ENCODE results near the gene ARL14EP. TPM values are rescaled to one million over a fixed set of nuclear protein-coding genes. Genes with fewer than 3 reads are reported as not detected.

ARL14EP gene
- total RNA-seq, result 10 to 100 TPM; 25.0 to 31.0 TPM

DNA sequence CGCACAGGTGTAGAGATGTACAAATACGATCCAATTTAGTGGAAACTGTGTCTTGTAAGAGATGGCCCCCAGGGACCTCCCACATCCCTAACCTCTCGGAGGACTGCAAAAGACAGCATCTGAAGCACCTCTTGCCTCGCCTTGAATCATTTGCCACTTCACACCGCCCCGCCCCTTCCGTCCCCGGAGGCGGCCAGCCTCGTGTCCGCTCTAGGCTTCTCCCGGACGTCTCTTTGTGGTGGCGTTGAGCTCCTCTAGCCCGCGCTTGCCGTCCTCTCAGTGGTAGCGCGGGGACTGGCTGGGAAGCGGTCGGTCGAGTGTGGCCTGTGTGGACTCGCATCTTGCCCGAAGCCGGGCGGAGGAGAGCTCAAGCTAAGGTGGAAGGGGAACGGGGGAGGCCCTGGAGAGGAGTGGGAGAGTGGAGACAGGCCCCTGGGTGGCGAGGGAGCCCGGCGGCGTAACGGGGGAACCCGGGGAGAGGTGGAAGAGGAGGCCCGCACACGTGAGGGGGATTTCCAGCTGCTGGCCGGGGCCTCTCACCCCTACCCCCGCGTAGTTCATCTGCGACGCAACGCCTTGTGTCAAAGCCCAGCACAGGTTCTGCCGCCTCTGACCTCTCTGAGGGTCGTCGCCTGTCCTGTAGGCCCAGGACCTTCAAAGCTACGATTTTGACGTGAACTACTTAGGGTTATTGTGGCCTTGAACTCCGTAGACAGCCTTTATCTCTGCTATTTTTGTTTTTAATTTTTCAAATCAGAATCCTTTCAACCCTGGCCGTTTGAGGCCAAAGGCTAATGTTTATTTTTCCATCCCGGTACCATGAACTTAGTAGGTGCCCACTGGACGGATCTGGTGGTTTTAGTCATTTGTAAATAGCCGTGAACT, at the start of gene ARL14EP:
Gene ARL14EP (plus strand): TSS at position 279 of the 885 bp plus-strand sequence. CDS start 7,845 bp downstream, outside the sequence.
- peaks cover 41% of the 10 kb centered on the region for H3K4me1 Mint-ChIP-seq (ENCODE audit: low read depth)
- intact Hi-C loops (cut with micrococcal nuclease), result loop anchor here (5.0 to 10.0 kb wide), 3 partner anchors 1044 to 1762 kb away; partner anchors contain the start of genes DCDC1, DNAJC24, ELP4 and IMMP1L
- DNase-seq, result peak; percentile 93
- ChIA-PET CTCF (interaction anchor here (2.0 kb wide), 1 partner anchor 11 kb away, joined by 9 read pairs; no protein-coding TSS in a partner anchor), POLR2A (interaction anchor here (1.0 to 2.0 kb wide), 2 partner anchors 8 to 17 kb away, joined by 3 to 5 read pairs; no protein-coding TSS in a partner anchor)
- peak within 1 kb of the TSS; percentile 99 for H3K4me3 Mint-ChIP-seq
- peaks cover 5% of the 10 kb centered on the region for H3K27me3 Mint-ChIP-seq
- H3K9me3 Mint-ChIP-seq, result no peaks in the 10 kb centered on the region
- peak within 1 kb of the TSS; percentile 99 for H3K27ac Mint-ChIP-seq
- H3K36me3 Mint-ChIP-seq, result peaks cover 16% of the 10 kb centered on the region

DNA sequence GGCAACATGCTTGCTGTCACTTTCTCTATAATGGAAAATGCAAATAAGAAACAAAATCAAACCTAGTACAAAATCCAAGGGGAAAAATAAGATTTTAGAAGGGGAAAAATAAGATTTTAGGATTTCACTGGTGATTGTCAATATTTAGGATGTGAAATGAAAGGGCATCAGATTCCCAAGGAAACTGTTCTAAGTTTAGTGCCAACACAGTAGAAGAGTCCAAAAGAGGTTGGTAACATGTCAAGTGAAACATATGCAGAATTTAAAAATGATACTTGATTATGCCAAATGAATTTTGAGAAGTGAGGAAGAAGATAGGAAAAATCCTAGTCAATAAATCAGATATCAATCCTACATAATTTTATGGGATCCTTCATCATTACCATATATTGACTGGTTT, 45.7 kb upstream of the ARL14EP start:
- H3K4me1 Mint-ChIP-seq (ENCODE audit: low read depth), result peaks cover 11% of the 10 kb centered on the region
- no peaks in the 10 kb centered on the region for H3K36me3 Mint-ChIP-seq
- intact Hi-C loops (cut with micrococcal nuclease), result no loop called here
- peaks cover 11% of the 10 kb centered on the region for H3K27me3 Mint-ChIP-seq
- no peak for DNase-seq
- H3K9me3 Mint-ChIP-seq, result no peaks in the 10 kb centered on the region
- CTCF ChIA-PET, result no interaction called here
- POLR2A ChIA-PET, result no interaction called here
- no peak overlapping the region for H3K27ac Mint-ChIP-seq
- no peak overlapping the region for H3K4me3 Mint-ChIP-seq

DNA sequence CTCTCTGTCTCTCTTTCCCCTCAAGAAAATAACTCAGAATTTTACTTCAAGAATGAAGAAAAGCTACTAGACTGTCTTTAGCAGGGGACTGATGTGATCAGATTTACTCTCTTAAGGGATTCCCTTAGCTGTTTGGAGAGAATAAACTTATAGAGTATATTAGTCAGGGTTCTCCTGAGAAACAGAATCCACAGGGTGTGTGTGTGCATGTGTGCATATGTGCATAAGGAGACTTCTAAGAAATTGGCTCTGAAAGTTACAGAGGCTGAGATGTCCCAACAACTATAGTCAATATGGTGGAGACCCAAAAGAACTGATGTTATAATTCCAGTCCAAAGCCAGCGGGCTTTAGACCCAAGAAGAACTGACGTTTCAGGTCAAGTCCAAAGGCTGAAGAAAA, 43.1 kb upstream of the ARL14EP start:
- Mint-ChIP-seq H3K36me3 (no peaks in the 10 kb centered on the region), H3K27me3 (peaks cover 3% of the 10 kb centered on the region), H3K9me3 (no peaks in the 10 kb centered on the region), H3K27ac (no peak overlapping the region), H3K4me3 (no peak overlapping the region), H3K4me1 (ENCODE audit: low read depth) (peaks cover 17% of the 10 kb centered on the region)
- ChIA-PET CTCF (no interaction called here), POLR2A (no interaction called here)
- intact Hi-C loops (cut with micrococcal nuclease), result no loop called here
- DNase-seq, result no peak

DNA sequence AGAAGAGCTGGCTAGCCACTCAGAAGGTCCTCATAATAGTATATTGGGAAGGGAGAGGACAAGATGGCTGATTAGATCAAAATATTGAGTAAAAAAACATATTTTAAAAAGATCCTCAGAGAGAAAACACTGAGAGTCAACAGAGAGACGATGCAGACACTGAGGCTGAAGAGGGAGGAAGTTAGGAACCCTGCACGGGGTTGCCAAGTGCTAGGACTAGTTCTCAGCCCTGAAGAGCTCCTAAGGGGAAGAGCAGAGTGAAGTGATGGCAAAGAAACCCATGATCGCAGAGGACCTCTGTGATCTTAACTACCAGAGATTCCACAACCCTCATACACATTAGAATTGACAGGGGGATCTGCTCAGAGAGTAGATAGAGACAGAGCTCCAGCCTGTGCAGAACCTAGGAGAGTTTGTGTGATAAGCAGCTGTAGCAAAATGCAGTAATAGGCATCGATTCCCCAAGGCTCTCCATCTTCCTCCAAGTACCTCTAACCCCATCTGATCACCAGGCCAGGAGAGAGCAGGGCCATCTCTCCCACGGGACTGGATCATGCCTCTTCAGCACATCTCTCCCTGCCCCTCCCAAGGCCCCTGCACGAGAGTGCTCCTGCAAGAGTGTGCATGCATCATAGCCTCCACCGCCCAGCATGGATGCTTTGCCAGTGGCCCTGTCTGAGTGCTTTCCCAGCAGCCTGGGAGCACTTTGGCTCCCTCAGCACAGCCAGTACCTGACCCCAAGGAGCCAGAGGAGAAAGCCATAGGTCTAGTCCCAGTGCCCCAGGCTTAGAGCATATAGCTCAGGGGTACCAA, 41.2 kb upstream of the ARL14EP start:
- no peak overlapping the region for H3K27ac Mint-ChIP-seq
- no peak overlapping the region for H3K4me3 Mint-ChIP-seq
- H3K9me3 Mint-ChIP-seq, result no peaks in the 10 kb centered on the region
- no peaks in the 10 kb centered on the region for H3K36me3 Mint-ChIP-seq
- intact Hi-C loops (cut with micrococcal nuclease), result no loop called here
- peaks cover 17% of the 10 kb centered on the region for H3K4me1 Mint-ChIP-seq (ENCODE audit: low read depth)
- DNase-seq, result no peak
- POLR2A ChIA-PET, result no interaction called here
- CTCF ChIA-PET, result no interaction called here
- H3K27me3 Mint-ChIP-seq, result no peaks in the 10 kb centered on the region

DNA sequence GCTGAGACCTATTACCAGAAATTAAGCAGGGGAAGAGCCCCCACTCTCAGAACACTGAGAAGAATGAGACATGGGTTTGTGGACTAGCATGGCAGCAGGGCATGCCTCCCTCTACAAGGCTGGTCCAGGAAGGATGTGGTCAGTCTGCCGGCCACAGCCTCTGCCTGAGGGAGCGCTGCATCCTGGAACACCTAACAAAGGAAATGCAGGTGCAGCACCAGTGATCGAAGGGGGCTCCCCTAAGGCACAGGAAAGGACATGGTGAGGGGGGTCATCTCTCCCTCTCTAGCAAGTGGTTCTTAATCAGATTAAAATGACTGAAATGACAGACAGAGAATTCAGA, 40.6 kb upstream of the ARL14EP start:
- DNase-seq, result peak; percentile 66
- Mint-ChIP-seq H3K27ac (no peak overlapping the region), H3K27me3 (no peaks in the 10 kb centered on the region), H3K9me3 (no peaks in the 10 kb centered on the region), H3K4me3 (no peak overlapping the region), H3K36me3 (no peaks in the 10 kb centered on the region), H3K4me1 (ENCODE audit: low read depth) (peaks cover 17% of the 10 kb centered on the region)
- ChIA-PET POLR2A (no interaction called here), CTCF (no interaction called here)
- intact Hi-C loops (cut with micrococcal nuclease), result no loop called here

DNA sequence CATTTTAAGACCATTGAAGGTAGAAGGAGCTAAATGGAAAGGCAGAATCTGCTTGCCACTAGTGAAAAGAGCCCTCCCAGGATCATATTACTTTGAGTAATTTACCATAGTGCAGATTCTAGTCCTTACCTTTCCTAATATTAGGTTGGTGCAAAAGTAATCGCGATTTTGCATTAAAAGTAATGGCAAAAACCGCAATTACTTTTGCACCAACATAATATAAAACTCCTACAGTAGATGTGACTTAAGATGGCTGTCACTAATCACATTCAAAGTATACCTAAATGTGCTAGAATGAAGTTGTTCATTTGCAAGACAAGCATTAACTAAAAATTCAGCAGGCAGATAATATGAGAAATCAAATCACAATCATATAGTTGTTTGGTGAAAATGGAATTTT, 38.1 kb upstream of the ARL14EP start:
- POLR2A ChIA-PET, result no interaction called here
- H3K36me3 Mint-ChIP-seq, result no peaks in the 10 kb centered on the region
- no peak overlapping the region for H3K4me3 Mint-ChIP-seq
- CTCF ChIA-PET, result no interaction called here
- H3K27me3 Mint-ChIP-seq, result no peaks in the 10 kb centered on the region
- peaks cover 17% of the 10 kb centered on the region for H3K4me1 Mint-ChIP-seq (ENCODE audit: low read depth)
- intact Hi-C loops (cut with micrococcal nuclease), result no loop called here
- no peaks in the 10 kb centered on the region for H3K9me3 Mint-ChIP-seq
- no peak for DNase-seq
- H3K27ac Mint-ChIP-seq, result no peak overlapping the region

DNA sequence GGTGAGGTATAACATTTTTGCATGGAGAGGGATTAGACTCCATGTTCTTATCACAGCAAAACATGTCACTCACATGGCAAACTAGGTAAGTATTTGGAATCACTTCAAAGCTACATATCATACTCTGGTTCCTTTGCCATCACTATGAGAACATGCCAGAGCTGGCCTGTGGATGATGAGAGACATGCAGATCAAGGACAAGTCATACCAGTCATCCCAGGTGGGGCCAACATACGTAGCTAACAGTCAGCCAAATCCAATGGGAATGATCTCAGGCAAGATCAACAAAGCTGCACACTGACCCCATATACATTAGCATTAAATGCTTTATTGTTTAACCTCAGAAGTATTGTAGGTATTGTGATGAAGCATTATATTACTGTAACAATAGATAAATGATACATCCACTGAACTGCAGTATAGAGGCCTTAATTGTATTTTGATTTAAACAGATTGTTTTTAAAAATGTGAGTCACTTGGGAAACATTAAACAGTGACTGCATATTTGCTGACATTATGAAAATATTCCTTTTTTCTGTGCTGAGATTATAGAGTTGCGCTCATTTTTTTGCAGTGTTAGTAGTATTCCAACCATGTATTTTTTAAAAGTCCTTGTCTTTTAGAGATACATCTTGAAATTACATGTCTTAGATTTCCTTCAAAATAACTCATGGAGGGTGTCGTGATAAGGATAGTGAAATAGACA, 37.3 kb upstream of the ARL14EP start:
- no peaks in the 10 kb centered on the region for H3K9me3 Mint-ChIP-seq
- no peaks in the 10 kb centered on the region for H3K36me3 Mint-ChIP-seq
- CTCF ChIA-PET, result no interaction called here
- POLR2A ChIA-PET, result no interaction called here
- intact Hi-C loops (cut with micrococcal nuclease), result no loop called here
- H3K27me3 Mint-ChIP-seq, result no peaks in the 10 kb centered on the region
- no peak for DNase-seq
- H3K4me1 Mint-ChIP-seq (ENCODE audit: low read depth), result peaks cover 17% of the 10 kb centered on the region
- H3K27ac Mint-ChIP-seq, result no peak overlapping the region
- H3K4me3 Mint-ChIP-seq, result no peak overlapping the region

DNA sequence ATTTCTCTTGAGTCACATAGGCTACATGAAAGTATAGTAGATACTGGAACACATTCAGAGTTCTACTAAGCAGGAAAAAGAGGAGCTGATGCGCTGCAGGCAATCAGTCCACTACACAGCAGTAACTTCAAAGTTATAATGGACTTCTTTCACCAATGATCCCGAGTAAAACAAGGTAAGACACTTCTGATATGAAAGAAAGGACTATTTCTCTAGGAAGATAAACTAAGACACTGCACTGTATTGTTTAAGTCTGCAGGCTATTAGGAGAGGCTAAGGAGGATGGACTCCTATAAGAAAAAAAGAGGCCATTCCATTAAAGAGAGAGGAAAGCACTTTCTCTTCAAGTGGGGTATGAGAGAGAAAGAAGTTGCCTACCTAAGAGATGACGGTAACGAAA, 31.6 kb upstream of the ARL14EP start:
- CTCF ChIA-PET, result interaction anchor here (0.6 to 1.1 kb wide), 2 partner anchors 42 to 45 kb away, joined by 3 read pairs; no protein-coding TSS in a partner anchor
- H3K9me3 Mint-ChIP-seq, result no peaks in the 10 kb centered on the region
- H3K27me3 Mint-ChIP-seq, result peaks cover 2% of the 10 kb centered on the region
- no peak for DNase-seq
- POLR2A ChIA-PET, result no interaction called here
- H3K4me3 Mint-ChIP-seq, result no peak overlapping the region
- H3K4me1 Mint-ChIP-seq (ENCODE audit: low read depth), result no peaks in the 10 kb centered on the region
- intact Hi-C loops (cut with micrococcal nuclease), result no loop called here
- no peak overlapping the region for H3K27ac Mint-ChIP-seq
- H3K36me3 Mint-ChIP-seq, result no peaks in the 10 kb centered on the region

DNA sequence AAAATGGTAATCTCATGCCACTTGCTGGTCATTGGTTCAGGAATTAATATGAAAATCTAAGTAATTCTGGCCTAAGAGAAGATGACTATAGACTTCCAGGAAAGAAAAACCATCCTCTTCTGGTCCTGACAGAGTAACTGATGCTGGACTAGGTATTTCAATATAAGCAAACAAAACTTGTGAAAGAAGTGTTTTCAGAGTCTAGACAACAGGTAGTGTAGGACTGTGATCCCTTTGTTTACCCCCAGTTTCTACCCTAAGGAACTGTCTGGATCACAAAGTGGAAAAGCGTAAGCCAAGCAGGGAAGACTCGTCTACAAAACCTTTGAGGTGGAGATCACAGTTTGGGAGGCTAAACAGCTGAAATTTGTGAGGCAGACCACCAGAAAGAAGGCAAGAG, 30.4 kb upstream of the ARL14EP start:
- intact Hi-C loops (cut with micrococcal nuclease), result no loop called here
- Mint-ChIP-seq H3K4me3 (no peak overlapping the region), H3K9me3 (no peaks in the 10 kb centered on the region), H3K36me3 (no peaks in the 10 kb centered on the region), H3K4me1 (ENCODE audit: low read depth) (no peaks in the 10 kb centered on the region), H3K27ac (no peak overlapping the region), H3K27me3 (peaks cover 2% of the 10 kb centered on the region)
- POLR2A ChIA-PET, result no interaction called here
- DNase-seq, result no peak
- CTCF ChIA-PET, result no interaction called here

DNA sequence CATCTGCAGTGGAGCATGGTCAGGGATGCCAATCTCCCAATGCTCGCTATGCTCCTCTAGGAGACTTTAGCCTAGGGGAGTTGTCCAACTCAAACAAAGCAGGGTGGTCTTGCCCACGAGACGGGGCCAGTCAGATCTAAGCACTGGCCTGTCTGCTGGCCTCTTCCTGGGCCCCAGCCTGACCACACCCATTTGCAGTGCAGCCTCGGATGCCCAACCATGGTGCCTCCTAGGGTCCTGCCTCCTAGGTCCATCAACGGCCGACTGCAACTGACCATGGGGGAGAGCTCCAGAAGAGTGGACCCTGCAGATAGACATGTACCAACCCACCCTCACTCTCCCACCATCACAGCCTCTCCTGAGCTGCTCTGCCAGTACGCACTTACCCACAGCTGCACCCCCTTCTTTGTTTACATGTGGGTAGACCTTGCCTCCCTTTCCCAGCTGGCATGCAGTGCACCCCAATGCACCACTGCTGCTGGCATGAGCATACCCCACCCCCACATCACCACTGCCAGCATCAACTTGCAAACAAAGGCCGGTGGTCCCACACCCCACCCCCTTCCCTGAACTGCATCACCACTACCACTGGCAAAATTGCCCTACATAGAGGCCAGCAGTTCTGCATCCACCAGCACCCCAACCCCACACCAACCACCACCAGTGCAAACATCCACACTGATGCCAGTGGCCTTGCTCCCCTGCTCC, 27.6 kb upstream of the ARL14EP start:
- Mint-ChIP-seq H3K27me3 (peaks cover 2% of the 10 kb centered on the region), H3K36me3 (no peaks in the 10 kb centered on the region), H3K4me3 (no peak overlapping the region), H3K9me3 (no peaks in the 10 kb centered on the region), H3K4me1 (ENCODE audit: low read depth) (no peaks in the 10 kb centered on the region), H3K27ac (no peak overlapping the region)
- DNase-seq, result no peak
- ChIA-PET CTCF (no interaction called here), POLR2A (no interaction called here)
- intact Hi-C loops (cut with micrococcal nuclease), result no loop called here

DNA sequence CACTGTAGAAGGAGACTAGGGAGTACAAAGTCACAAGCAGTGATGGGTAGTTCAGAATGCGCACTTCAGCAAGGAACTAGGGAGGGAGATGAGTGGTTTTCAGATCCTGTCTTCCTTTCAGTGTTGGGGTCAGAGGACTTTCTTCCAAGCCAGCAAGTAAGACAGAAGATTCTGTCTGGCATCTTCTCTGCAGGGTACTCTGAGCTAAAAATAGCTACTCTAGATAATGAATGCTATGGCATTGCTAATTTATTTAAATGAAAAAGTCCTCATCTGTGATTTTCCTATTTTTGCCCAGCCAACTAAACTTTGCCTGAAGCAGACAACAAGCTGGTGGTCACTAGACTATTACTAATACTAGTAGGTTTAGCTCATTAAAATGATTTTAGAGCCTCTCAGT, 18.3 kb upstream of the ARL14EP start:
- intact Hi-C loops (cut with micrococcal nuclease), result no loop called here
- Mint-ChIP-seq H3K4me3 (no peak overlapping the region), H3K27ac (no peak overlapping the region), H3K27me3 (peaks cover 6% of the 10 kb centered on the region), H3K4me1 (ENCODE audit: low read depth) (no peaks in the 10 kb centered on the region), H3K36me3 (no peaks in the 10 kb centered on the region), H3K9me3 (no peaks in the 10 kb centered on the region)
- POLR2A ChIA-PET, result interaction anchor here (2.3 kb wide), 1 partner anchor 18 kb away, joined by 5 read pairs; the partner anchor contains the start of gene ARL14EP
- CTCF ChIA-PET, result no interaction called here
- no peak for DNase-seq

DNA sequence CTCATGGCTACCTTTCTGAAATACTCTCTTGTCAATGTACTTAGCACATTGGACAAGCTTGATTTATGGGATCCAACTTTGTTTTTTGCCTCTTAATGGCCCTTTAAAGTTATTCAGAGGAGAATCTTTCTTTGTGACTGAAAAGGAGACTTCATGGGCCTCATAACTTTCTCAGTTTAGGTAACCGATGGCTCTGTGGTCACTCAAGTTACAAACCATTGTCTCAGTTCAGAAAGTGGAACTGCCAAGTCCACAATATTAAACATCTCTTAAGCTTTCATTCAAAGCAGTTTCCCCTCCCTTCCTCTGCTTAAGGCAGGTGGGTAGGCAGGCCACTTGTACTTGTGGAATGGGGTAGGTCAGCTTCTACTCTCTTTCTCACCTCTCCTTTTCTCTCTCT, 12.3 kb upstream of the ARL14EP start:
- peaks cover 7% of the 10 kb centered on the region for H3K9me3 Mint-ChIP-seq
- CTCF ChIA-PET, result no interaction called here

More for the DNA sequence above, 12.3 kb upstream of the ARL14EP start:
- no peak overlapping the region for H3K4me3 Mint-ChIP-seq
- H3K36me3 Mint-ChIP-seq, result peaks cover 1% of the 10 kb centered on the region
- H3K27me3 Mint-ChIP-seq, result peaks cover 17% of the 10 kb centered on the region
- no peaks in the 10 kb centered on the region for H3K4me1 Mint-ChIP-seq (ENCODE audit: low read depth)
- no peak for DNase-seq
- H3K27ac Mint-ChIP-seq, result no peak overlapping the region
- POLR2A ChIA-PET, result no interaction called here
- intact Hi-C loops (cut with micrococcal nuclease), result no loop called here

Data from activated CD4-positive, alpha-beta memory T cell treated with anti-CD3 and anti-CD28 coated beads for 36 hours (primary cell).